HG03457 (cell line): Measurements from ENCODE around the gene NDUFS6.

Experiments
- ATAC-seq: cut with Tn5 transposase; IDR thresholded peaks from one replicate; pipeline ENCODE4 v1.9.1; 2021; ENCODE audit warnings: moderate number of reproducible peaks; ENCODE audit not compliant: unreplicated experiment

NDUFS6 gene

GRCh38 chr5:1765141-1765879 is 35.9 kb upstream of the NDUFS6 start:
- ATAC-seq: no peak

DNA sequence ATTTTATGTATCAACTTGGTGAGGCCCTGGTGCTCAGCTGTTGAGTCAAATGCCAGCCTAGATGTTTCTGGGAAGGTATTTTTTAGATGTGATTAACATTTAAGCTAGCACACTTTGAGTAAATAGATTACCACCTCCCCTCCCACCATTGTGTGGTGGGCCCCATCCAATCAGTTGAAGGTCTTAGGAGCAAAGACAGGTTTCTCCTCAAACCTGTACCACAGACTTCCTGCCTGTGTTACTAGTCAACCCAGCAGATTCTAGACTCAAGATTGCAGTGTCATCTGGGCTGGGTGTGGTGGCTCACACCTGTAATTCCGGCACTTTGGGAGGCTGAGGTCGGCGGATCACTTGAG is 35.3 kb upstream of the NDUFS6 start:
- no peak for ATAC-seq

- no peak for ATAC-seq
These were observed 33.5 kb upstream of the NDUFS6 start for GRCh38 chr5:1767524-1768282.

DNA sequence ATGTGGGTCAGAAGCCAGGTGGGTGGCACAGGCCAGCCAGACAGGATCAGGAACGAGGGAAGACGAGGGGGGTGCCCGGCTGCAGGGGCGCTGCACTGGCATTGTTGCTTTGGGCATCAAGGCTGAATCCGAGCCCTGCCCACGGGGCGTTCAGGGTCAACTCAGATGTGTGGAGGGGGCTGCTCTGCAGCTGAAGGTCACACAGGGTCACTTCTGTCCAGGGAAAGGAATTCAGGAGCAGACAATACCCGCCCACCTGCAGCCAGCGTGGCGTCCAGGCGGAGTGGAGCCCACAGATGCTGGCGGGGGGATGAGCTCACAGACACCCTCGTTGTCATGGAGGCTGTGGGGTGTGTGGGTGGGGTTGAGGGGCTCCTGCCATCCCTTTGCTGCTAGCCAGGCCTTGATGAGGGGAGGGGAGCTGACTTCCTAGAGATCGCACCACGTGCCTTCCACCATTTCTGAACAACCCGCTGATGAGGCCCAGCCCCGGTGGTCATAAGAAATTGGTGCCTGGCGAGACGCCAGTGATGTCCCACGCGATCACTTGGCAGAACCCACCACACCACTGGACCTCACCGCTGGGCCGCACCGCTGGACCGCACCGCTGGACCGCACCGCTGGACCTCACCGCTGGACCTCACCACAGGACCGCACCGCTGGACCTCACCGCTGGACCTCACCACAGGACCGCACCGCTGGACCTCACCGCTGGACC is 32.8 kb upstream of the NDUFS6 start:
- ATAC-seq: no peak

- ATAC-seq: no peak
These were observed 32.1 kb upstream of the NDUFS6 start for GRCh38 chr5:1769017-1769640.

DNA sequence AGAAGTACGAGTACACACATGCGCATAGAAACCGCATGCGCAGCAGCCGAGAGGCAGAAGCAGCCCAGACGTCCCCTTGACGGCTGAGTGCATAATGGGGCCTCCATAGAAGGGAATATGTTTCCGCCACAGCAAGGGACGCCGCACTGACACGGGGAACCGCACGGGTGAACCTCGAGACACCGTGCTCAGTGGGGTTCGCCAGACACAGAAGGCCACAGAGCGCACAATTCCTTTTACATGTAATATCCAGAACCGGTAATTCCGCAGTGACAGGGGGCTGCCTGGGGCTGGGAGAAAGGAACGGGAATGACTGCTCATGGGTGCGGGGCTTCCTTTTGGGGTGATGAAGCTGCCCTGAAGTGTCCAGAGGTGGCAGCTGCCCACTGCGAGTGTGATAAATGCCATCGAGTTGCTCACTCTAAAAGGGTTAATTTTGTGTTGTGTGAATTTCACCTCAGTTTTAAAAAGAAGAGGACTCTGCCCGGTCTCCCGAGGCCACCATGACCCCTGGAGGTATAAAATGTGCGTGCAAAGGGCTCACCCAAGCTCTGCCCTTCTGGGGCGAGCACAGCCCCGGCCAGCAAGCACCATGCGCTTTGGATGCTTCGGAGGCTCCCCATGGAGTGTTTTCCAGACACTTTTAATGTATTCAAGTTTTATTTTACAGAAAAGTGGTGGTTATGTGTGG is 31.3 kb upstream of the NDUFS6 start:
- no peak for ATAC-seq

- ATAC-seq: no peak
These were observed 30.8 kb upstream of the NDUFS6 start for GRCh38 chr5:1770443-1770802.

- no peak for ATAC-seq
These were observed 29.8 kb upstream of the NDUFS6 start for GRCh38 chr5:1771149-1772065.

DNA sequence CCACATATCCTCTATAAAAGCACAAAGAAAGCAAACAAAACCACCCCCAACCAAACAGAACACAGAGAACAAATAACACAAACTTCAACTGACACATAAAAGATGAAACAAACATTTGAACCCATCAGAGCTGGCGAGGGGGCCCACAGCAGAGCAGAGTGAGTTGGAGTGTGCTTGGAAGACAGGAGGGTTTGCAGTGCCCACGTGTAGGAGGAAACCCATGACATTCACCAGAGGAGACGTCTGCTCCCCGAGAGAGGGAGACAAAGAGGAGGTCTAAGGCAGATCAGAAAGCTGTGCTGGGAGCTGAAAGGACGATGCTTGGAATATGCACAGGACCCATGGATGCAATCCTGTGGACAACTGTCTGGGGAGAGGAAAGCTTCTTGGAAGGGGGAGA is 28.6 kb upstream of the NDUFS6 start:
- ATAC-seq: no peak

DNA sequence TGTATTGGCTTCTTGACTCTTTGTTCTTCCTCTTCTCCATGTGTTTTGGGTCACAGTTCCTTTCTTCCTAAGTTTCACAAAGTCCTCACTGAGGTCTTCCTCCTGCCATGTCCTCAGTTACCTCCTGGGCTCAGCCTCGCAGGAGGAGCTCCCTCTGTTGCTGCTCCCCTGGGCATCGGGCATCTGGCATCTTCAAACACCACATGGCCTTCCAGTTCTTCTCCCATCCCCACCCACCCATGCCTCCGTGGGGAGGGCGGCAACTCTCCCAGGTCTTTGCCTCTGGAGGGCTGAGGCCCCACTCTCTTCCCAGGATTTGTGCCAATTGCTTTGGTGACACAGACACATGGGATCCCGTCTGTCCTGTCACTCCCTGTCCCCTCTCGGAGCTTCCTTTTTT is 24.4 kb upstream of the NDUFS6 start:
- no peak for ATAC-seq

DNA sequence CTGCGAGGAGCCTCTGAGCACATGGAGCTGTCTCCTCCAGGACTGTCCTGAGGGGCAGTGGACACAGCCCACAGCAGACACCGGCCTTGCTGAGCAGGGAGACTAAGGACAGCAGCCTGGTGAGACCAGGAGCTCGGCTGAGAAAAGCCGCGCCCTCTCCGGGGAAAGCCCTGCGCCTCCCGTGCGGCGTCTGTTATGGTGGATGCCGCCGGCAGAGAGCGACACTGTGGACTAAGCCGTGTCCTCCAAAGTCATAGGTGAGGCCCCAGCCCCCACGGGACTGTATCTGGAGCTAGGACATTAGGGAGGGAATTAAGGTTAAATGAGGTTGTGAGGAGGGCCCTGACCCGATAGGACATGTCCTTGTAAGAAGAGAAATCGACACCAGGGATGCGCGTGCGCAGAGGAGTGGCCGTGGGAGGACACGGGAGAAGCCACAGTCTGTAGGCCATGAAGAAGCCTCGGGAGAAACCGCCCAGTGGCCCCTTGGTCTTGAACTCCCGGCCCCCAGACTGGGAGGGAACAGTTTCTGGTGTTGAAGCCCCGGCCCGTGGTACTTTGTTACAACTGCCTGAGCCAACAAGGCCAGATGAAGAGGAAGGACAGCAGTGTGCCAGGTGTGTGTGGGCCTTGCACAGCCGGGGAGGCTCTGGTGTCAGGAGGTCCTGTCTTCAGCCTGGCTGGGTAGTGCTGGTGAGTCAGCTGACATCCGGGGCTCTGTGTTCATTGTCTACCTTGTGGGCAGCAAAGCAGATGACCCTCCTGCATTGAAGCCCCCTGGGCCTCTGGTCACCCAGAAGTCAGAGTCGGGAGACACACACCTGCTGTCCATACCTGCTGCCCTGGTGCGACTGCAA is 23.7 kb upstream of the NDUFS6 start:
- no peak for ATAC-seq

- ATAC-seq: no peak
These were observed 22.8 kb upstream of the NDUFS6 start for GRCh38 chr5:1778138-1779020.

DNA sequence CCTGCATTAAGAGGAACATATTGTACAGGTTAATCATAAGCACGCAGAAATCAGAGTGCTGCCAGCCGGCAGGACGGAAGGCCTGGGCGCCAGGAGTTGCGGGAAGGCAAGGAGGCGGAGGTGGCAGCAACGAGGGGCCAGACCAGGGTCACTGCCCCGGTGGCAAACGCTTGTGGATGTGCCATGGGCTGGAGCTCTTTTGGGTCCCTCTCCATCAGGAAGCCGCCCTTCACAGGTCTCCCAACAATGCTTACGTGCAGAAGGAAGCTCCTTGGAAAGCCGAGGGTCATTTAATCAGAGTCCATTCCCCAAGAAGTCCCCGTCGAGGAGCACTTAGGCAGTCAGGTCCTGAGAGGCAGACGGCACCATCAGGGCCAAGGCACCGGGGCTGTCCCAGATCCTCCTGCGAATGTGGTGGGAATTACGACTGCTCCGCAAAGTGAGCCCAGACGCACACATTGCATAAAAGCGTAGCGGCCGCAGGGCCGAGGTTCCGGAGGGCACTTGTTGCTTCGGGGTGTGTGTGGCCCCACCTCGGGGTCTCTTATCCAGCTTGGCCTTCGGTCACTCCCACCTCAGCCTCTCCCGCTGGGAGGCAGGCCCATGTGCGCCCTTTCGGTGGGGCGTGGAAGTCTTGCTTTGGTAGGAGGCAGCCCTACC is 22.1 kb upstream of the NDUFS6 start:
- ATAC-seq: no peak

DNA sequence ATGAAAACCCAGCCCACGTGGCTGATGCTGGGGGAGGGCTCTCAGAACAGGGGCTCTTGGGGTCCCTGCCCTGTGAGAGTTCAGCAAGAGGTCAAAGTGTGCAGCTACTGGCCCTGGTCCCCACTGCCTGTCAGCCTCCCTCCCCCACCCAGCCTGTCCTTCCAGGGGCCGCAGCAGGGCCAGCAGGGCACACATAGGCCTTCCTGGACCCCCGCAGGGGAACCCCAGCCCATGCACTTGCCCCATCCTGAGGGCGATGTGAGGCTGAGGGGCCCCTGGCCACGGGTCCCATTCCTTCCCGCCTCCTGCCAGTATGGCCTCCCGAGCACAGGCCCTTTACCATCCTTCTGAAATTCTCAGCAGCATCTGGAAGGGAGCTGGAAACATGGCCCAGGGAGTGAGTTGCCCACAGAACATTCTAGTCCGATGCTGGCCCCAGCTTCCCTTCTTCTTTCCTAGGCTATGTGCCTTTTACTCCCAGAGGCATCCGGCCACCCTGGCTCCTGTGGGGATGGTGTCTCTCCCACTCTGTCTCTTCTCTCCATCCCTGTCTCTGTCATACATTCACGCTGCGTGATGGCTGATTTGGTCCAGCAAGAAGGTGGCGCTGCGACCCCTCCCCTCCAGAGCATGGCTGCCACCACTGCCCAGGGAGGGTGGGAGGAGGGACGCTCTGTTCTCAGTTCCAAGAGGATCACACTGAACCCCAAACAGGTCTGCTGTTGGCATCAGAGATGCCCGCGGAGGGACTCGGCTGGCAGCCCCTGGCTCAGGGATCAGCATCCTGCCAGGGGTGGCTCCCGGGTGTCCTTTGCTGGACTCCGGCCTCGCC is 21.2 kb upstream of the NDUFS6 start:
- ATAC-seq: no peak

GRCh38 chr5:1780614-1780930 is 20.6 kb upstream of the NDUFS6 start:
- ATAC-seq: no peak

DNA sequence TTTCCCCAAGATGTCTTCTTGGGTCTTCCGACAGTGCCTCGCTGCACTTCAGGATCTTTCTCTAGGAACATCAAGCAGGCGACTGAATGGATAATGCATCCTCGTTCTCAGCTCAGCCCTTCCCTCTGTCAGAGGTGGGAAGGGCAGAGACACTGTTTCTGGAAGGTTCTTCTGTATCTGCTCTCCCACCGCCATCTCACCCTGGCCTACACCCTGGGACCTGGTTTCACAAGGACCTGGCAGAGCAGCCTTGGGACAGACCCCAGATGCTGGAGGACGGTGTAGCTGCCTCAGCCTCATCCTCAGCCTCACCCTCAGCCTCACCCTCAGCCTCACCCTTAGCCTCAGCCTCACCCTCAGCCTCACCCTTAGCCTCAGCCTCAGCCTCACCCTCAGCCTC is 20.1 kb upstream of the NDUFS6 start:
- ATAC-seq: no peak
